Measurements from ENCODE around the gene ANKRD53. TPM values are rescaled to one million over a fixed set of nuclear protein-coding genes. Genes with fewer than 3 reads are reported as not detected.

Gene ANKRD53
- total RNA-seq, 1 experiment from 2014 or later: not detected

DNA sequence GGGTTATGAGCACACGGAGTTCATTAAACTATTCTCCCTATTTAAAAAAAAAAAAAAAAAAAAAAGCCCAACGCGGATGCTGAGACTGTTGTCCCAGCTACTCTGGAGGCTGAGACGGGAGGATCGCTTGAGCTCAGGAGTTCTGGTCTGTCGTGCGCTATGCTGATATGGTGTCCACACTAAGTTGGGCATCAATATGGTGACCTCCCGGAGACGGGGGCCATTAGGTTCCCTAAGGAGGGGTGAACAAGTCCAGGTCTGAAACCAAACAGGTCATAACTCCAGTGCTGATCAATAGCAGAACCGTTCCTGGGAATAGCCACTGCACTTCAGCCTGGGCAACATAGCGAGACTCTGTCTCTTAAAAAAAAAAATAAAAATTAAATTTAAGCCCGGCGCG is 12.9 kb upstream of the ANKRD53 start:
- DNase-seq (ENCODE audit: low spot score): no peak

DNA sequence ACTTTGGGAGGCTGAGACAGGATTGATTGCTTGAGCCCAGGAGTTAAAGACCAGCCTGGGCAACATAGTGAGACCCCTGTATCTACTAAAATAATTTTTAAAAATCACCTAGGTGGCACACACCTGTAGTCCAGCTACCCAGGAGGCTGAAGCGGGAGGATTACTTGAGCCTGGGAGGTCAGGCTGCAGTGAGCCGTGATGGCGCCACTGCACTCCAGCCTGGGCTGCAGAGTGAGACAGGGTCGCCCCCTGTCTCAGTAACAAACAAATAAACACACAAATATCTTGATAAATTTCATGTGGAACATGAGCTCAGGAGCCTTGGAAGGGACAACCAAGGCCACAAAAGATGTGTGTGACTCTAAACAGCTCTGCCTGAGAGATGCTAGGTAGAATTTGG is 11.7 kb upstream of the ANKRD53 start:
- no peak for DNase-seq (ENCODE audit: low spot score)

DNA sequence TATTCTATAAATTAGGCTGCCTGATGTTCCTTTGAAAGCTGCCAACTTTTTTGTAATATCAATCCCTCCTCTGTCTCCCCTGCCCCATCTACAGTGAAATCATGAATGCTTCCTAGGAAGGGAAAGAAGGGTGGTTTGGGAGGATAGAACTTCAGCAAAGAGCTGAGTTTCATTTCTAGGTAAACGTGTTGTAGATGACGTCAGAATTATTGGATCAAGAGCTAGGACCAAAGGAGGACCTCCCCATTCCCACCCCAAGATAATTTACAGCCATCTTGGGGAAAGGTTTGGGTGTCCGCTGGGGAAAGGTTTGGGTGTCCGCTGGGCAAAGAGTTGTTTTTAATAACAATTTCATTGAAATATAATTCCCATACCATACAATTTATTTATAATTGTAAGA is 11.2 kb upstream of the ANKRD53 start:
- DNase-seq (ENCODE audit: low spot score): no peak

DNA sequence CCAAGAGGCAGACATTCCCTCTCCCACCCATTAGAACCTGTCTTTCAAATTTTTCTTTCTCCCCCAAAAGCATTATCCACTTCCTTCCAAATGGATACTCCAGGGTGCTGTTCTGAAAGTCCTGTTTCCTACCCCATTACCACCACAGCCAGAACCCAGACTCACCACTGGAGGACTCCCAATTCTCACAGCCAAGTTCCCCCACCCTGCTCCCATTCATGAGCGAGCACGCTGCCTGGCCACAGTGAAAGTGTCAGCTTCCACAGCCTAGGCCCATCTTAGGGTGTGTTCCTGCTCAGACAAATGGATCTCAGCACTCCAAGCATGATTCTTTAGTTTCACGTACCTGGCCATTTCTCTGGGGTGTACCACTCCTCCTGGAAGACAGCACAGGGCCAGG is 3.8 kb upstream of the ANKRD53 start:
- no peak for DNase-seq (ENCODE audit: low spot score)

DNA sequence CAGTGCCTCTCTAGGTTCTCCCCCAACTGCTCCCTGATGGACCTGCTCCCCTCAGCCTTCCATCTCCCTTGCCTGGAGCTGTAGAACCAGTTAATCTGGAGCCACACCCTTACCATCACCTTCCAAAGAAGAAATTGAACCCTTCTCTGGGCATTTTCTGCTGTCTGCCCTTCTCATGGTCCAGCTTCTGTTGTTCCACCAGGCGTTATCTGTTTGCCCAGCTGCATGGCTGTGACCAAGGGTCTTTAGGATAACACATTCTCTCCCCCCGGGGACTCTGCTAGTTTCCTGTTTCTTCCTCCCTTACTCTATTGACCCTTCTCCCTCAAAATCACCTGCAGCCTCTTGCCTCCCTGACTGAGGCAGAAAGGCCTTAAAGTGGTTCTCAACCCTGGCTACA is 3.2 kb upstream of the ANKRD53 start:
- DNase-seq (ENCODE audit: low spot score): no peak

DNA sequence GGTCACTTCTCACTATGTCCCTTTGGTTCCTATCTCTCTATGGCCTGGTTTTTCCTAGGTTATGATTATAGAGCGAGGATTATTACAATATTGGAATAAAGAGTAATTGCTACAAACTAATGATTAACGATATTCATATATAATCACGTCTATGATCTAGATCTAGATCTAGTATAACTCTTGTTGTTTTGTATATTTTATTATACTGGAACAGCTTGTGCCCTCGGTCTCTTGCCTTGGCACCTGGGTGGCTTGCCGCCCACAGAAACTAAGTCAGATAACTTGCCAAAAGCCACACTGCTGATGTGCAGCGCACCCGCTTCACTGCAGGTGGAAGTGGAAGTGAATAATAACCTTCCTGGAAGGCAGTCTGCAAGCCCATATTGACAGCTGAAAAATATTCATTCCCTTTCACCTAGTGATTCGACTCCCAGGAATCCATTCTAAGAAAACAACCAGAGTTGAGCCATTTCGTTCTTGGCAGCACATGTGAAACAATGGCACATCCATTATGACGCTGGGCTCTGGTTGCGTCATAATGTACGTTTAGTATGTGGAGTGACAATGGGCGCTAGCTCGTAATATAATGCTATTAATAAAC is 725 bp upstream of the ANKRD53 start:
- DNase-seq (ENCODE audit: low spot score): no peak

DNA sequence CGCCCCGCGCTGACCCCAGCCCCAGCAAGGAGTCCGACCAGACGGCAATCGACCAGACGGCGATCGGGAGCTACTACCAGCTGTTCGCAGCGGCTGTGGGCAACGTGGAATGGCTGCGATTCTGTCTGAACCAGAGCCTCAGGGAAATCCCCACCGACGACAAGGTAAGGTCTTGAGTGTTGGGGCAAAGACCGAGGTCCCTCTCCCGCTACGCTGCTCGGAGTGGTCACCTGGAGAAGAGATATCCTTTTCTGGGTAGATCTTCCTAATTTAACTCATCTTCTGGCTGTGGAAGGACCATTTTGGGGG is 704 bp downstream of the ANKRD53 start:
- no peak for DNase-seq (ENCODE audit: low spot score)

DNA sequence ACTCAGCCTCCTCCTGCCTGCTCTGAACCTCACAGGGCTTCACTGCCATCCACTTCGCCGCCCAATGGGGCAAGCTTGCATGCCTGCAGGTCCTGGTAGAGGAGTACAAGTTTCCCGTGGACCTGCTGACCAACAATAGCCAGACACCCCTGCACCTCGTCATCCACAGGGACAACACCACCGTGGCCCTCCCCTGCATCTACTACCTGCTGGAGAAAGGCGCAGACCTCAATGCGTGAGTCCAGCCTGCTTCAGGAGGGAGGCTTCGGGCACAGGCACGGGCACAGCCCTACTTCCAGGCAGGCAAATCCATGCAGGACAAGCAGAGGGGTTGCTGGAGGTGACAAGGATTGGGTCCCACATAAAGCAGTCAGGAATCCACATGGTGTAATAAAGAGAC is 1.2 kb downstream of the ANKRD53 start:
- DNase-seq (ENCODE audit: low spot score): no peak

DNA sequence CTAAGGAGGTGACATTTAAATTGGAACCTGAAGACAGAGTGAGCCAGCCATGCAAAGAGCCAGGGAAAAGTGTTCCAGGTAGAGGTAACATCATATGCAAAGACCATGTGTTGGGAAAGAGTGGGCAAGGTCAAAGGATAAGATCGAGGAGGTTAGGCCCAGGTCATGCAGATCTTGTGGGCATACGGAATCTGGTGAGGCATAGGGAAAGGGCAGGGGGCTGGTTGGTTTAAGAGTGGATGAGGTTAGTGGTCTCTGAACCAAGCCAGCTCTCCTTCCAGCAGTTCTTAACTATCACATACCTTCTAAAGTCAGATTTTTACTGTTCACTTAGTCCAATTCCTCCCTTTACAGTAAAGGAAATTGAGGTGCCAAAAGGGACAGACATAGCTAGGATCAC is 3.0 kb downstream of the ANKRD53 start:
- DNase-seq (ENCODE audit: low spot score): no peak

DNA sequence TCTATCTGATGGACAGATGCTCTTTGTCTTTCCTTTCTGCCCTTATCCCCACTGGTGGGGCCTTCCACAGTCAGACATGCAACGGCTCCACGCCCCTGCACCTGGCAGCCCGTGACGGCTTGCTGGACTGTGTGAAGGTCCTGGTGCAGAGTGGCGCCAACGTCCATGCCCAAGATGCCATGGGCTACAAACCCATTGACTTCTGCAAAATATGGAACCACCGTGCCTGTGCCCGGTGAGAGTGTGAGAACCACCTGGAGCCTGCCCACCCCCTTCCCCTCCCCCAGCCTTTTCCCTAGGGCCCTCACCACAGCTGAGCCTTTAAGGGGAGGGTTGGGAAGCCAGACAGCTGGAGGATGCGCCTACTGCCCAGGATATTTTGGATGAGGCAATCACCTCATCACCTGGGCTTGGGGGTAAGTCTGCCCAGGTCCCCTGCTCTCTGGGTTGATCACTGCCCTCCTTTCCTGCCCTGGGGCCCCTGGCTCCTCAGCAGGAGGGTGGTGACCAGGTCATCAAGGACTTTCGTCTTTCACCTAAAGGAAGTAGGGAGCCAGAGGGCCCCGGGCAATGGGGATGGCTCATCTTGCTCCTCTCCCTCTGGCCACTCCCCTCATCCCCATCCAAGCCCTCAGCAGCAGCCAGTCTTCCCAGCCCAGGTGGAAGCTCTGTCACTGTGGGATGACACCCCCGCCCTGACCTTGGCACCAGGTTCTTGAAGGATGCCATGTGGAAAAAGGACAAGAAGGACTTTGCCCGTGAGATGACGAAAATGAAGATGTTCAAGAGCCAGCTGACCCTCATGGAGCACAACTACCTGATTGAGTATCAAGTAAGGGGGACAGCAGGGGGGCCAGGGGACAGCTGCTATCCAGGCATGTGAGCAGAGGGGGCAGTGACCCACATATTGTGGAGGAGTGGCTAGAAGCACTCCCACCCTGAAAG is 3.7 kb downstream of the ANKRD53 start:
- no peak for DNase-seq (ENCODE audit: low spot score)

DNA sequence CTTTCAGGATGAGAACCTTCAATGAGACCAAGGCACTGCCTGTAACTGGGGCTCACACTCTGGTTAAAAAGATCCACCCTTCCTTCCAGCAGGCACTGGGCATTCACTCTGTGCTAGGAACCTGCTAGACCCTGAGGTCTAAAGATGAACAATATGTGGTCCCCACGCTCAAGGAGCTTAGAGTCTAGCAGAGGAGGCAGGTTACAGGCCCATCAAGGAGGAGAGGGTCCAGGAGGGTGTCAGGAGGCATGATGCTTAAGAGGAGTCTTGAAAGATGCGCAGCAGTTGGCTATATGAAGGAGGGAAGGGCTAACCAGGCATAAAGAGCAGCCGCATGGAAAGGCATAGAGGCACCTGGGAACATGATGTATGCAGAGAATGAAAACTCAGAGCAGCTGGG is 4.5 kb downstream of the ANKRD53 start:
- DNase-seq (ENCODE audit: low spot score): no peak

DNA sequence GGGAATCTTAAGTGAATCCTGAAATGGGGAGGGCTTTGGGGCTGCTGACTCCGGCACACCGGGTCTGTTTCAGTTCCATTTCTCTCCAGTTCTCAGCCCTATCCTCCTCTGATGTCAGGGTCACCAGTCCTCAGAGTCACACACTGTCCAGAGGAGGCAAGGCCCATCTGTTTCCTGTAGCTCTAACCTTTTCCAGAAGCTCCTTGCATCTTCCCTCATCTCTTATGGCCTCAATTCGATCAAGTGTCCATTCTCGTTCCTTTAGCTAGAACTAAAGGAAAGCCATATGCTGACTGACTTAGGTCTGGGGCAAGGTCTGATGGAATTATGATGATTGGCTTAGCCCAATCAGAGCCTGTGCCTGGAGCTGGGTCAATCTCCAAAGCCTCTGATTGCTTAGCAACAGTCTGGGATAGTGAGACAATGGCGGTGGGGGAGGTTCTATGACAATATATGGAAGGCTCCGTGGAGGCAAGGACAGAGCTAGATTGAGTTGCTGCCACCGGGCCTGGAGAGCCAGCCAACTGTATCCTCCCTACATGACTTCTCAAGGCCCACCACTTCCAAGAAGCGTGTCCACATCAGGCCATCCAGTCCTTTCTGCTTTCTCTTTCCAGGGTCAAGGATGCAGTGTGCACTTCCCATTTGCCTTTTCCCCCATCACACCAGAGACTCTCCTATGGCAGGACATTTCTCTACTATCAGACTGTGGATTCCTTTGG is 5.2 kb downstream of the ANKRD53 start:
- DNase-seq (ENCODE audit: low spot score): no peak

DNA sequence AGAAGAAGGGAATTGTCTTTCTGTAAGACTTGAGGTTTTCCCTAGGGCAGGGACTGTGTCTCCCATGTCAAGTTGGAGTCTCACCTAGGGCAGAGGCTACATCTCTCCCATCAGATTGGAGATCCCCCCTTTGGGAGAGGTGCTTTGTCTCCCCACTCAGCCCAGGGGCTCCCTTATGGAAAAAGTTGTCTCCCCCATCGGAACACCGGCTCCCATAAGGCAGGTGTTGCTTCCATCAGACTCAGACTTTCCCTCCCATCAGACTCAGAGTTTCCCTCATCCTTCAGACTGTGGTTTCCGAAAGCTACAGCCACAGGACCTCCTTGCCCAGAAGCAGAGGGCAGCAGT is 5.8 kb downstream of the ANKRD53 start:
- no peak for DNase-seq (ENCODE audit: low spot score)

DNA sequence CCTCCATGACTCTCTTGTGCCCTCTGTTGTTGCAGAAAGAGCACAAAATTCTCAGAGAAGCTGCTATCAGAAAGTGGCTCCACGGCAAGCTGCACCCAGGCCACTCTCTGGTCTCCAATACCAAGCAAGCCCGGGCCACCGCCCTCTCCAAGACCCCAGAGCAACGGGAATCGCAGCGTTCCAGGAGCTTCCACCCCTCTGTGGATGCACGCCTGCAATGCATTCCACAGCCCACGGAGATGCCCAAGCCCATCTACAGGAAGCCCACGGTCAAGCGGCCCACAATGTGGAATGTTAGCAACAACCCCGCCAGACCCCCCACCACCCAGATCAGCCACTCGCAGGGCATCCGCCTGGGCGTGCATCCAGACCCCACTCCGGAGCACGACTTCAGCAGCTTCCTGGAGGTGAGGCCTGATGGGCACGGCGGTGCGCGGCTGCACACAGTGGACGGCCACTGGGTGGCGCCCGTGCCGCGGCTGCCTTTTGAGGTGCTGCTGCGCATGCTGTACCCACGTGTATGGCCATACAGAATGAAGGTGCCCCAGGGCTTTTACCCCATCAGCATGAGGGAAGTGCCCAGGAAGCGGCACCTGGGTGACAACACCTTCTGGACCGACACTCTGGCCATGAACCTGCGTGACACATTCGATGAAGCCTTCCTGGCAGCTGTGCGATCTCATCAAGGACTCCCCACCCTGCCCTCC is 6.3 kb downstream of the ANKRD53 start:
- DNase-seq (ENCODE audit: low spot score): no peak

DNA sequence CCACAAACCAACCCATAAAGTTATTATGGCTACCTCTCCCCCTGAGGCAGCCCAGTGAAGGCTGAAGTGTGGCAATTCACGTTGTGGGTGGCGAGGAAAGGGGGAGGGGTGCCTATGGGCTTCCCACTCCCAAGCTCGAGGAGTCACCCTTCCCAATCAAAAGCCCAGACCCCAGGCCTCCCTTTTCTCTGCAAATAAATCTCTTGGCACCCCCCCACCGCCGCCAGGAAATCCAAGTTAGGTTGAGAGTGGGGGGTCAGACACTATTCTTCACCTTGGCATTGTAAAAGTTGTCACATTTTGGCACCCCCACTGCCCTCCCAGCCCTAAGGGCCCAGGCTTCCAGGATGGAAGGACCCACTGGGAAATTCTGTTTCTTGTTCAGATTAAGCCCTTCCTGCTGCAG is 6.9 kb downstream of the ANKRD53 start:
- DNase-seq (ENCODE audit: low spot score): no peak

DNA sequence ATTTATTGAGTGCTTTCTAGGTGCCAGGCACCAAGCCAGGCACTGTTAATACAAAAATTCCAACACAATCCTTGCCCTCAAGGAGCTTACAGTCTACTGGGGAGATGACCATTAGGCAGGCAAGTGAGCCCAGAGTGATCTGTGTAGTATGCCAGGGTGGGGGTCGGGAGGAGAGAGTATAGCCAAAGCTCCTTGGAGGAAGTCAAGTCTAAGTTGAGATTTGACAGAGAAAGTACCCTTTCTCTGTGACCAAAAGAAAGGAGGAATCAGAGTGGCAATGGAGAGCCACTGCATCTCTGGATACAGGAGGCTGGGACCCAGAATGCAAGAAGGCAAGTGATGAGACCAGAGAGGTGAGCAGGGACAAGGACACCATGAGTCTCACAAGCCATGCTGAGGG is 7.5 kb downstream of the ANKRD53 start:
- no peak for DNase-seq (ENCODE audit: low spot score)

DNA sequence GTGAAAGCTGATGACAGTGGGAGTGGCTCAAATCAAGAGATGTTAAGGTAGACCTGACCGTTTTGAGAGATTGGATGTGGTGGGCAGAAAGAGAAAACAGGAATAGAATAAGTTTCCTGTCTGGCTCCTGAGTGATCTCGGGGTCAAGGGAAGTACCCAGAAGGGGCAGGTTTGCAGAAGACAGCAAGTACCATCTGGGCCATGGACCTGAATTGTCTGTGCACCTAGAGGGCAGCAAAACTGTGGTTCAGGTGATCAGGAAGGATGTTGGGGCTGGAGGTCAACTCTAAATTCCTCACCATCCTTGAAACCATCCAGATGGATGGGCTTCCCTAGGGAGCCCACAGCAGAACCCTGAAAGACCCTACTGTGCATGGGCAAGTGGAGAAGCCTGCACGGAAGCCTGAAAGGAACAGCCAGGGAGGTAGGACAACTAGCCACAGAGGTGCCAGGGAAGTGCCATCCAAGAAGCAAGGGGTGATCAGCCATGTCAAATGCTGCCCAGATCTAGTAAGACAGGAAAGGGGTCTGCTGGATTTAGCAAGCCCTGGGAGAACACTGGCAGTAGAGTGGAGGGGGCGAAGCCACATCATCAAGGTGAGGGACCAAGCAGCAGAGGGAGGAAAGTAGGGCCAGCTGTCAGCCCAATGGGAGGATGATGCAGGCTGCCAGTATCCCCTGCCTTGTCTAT is 8.2 kb downstream of the ANKRD53 start:
- no peak for DNase-seq (ENCODE audit: low spot score)

DNA sequence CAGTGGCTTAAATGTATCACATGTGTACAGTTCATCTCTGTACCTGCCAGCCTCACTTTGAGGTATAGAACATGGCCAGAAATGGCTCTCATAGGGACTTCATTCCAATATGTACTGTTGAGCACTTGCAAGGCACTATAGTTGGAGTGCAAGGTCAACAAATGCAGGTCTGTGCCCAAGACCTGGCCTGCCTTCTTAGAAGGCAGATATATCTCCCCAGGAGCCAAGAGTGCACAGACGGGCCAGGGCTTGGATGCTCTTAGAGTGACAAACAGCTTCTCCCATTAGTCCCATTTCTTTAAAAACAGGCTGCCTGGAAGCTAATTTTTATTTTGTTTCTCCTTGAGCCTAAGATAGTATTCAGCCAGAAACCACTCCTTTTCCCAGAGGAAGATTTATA is 9.0 kb downstream of the ANKRD53 start:
- DNase-seq (ENCODE audit: low spot score): no peak

DNA sequence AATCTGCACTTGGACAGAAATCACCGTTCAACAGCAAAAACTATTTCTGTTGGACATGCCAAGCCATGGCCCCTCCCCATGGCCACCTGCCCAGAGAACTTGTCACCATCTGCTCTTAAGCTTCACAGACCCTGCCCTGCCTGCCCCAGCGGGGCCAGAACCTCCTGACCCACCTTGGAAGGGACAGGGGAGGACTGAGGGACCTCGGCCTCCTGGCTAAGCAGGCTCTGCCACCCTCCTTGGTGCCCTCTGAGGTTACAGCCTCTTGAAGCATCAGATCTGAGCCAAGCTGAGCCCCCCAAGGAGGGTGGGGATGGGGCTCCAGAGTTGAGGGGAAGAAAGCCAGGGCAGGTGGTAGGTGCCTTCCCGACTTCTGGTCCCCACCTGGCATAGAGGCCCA is 9.7 kb downstream of the ANKRD53 start:
- DNase-seq (ENCODE audit: low spot score): no peak

DNA sequence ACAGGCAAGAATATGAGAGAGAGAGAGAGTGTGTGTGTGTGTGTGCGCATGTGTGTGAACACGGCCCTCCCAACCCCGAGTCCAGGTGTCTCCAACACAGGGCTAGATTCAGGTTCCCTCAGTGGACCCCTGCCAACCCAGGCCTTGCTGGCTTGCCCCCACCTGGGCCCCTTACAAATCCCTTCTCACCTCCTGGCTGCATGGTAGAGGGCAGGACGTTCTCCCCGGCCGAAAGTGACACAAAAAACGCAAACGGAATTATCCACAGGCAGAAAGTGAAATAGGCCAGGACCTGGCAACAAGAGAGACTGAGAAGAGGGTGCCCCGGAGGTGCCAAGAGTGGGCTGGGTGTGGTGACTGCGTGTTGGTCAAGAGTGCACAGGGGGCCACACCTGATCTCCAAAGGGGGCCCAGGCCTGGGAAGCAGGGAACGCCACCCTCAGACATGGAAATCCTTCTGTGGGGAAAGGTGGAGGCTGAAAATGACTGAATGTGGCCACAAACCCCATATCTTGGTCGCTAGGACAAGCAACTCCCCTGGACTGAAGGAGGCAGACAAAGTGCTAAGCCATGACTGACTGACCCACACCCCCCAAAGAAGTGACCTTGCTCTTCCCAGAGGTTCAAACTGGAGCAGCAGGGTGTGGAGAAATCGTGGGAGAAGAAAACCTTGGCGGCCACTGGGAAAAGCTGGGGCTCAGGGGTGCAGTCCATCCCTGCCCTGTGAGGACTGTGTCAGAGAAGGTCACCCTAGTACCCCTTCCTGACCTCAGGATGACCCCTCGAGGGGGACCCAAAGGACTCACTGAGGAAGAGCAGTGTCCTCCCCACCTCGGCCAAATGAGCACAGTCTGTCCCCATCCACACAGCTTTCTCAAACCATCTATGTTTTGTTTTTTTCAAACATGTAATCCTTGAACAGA is 10.6 kb downstream of the ANKRD53 start:
- no peak for DNase-seq (ENCODE audit: low spot score)

DNA sequence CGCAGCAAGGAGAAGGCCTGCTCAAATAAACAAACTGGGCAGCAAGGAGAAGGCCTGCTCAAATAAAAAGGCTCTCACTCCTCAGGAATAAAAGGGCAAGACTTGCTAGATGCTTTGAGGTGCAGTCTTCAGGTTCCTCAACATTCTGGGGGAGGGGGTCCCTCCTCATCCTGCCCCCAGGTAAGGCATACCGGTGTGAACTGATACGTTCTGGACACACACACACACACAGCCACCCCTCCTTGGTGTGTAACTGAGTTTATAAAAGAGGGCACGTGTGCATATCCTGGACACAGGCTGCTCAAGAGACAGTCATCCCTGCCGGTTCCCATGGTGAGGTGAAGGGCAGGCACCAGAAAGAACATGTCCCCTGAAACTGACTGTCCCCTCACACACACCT is 11.8 kb downstream of the ANKRD53 start:
- DNase-seq (ENCODE audit: low spot score): no peak

All from H4 (cell line).